NB4 (cell line): ENCODE measurements around the gene SRP68.
"Not testable (repeated sequence)": the region's sequence is repeated elsewhere in the genome, so short reads cannot be mapped to it uniquely, and the experiment has no call there.

Experiments
- DNase-seq: peaks from one replicate; pipeline ENCODE4 v3.0.0; 2010; ENCODE audit warnings: low read depth
- H3K4me3 ChIP-seq: one replicate; pipeline ENCODE4 v1.5.1; 2011; ENCODE audit warnings: mild to moderate bottlenecking, low read depth, low read length, moderate library complexity
- MYC ChIP-seq: IDR thresholded peaks from 2 replicates; pipeline ENCODE4 v1.6.1; 2011; ENCODE audit warnings: low read depth, low read length
- POLR2A ChIP-seq: IDR thresholded peaks from 2 replicates; pipeline ENCODE4 v1.6.1; 2011; ENCODE audit warnings: mild to moderate bottlenecking; ENCODE audit not compliant: insufficient read length; ENCODE audit errors: extremely low read depth
- TF ChIP-seq, protein P1 (sequence below): IDR thresholded peaks from one replicate; pipeline ENCODE4 v1.5.1; 2012; ENCODE audit warnings: low read depth, low read length
- TF ChIP-seq, protein P2 (sequence below): IDR thresholded peaks from 2 replicates; pipeline ENCODE4 v1.6.1; 2011; ENCODE audit warnings: low read depth, low read length

SRP68 gene

DNA sequence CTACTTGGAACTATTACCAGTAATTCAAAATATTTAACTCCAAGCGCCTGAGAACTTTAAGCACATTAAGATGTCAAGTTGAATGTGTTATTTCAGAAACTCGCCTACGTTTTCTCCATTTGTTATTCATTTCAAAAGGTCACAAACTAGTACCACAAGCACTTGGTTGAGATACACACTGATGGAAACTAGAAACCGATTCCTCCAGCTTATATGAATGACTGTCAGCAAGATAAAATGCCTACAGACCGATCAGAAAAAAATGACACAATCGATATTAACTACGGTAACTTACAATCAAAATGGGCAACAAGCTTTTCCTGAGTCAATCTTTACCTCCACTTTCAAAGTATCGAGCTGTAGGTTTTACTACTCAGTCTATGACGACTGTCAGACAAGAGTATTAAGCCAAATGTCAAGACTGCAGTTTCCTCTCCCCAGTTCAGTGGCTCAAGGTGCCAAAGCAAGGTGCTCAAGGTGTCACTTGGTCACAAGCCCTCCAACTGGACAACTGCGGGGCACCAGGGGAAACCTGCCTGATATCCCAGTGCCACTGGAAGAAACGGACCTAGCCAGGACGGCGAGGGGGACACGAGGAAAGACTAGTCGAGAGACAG is 678 bp downstream of the SRP68 start:
- H3K4me3 ChIP-seq = peak overlapping the region; percentile 82
- DNase-seq = no peak
- no peak for TF ChIP-seq POLR2A
- TF ChIP-seq, protein P1, sequence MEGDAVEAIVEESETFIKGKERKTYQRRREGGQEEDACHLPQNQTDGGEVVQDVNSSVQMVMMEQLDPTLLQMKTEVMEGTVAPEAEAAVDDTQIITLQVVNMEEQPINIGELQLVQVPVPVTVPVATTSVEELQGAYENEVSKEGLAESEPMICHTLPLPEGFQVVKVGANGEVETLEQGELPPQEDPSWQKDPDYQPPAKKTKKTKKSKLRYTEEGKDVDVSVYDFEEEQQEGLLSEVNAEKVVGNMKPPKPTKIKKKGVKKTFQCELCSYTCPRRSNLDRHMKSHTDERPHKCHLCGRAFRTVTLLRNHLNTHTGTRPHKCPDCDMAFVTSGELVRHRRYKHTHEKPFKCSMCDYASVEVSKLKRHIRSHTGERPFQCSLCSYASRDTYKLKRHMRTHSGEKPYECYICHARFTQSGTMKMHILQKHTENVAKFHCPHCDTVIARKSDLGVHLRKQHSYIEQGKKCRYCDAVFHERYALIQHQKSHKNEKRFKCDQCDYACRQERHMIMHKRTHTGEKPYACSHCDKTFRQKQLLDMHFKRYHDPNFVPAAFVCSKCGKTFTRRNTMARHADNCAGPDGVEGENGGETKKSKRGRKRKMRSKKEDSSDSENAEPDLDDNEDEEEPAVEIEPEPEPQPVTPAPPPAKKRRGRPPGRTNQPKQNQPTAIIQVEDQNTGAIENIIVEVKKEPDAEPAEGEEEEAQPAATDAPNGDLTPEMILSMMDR = no peak
- no peak for TF ChIP-seq MYC
- TF ChIP-seq, protein P2, sequence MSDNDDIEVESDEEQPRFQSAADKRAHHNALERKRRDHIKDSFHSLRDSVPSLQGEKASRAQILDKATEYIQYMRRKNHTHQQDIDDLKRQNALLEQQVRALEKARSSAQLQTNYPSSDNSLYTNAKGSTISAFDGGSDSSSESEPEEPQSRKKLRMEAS = no peak

DNA sequence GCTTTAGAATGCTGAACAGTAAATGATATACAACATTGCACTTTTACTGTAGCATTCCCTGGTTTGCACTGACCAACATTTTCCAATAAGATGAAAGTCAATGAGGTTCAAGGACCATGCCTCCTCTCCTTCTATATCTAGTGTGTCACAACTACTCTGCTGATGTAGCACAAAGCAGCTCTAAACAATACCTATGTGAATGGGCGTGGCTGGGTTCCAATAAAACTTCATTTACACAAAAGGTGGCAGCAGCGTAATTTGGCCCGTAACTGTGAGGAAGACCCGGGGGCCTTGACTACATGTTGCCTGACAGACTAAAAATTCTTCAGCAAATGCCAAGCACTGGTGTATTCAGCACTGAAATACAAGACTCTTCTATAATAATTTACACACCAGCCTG is 6.5 kb downstream of the SRP68 start:
- H3K4me3 ChIP-seq = no peak overlapping the region
- no peak for TF ChIP-seq POLR2A
- TF ChIP-seq, protein P2 = no peak
- TF ChIP-seq, protein P1 = no peak
- TF ChIP-seq MYC = no peak
- no peak for DNase-seq

DNA sequence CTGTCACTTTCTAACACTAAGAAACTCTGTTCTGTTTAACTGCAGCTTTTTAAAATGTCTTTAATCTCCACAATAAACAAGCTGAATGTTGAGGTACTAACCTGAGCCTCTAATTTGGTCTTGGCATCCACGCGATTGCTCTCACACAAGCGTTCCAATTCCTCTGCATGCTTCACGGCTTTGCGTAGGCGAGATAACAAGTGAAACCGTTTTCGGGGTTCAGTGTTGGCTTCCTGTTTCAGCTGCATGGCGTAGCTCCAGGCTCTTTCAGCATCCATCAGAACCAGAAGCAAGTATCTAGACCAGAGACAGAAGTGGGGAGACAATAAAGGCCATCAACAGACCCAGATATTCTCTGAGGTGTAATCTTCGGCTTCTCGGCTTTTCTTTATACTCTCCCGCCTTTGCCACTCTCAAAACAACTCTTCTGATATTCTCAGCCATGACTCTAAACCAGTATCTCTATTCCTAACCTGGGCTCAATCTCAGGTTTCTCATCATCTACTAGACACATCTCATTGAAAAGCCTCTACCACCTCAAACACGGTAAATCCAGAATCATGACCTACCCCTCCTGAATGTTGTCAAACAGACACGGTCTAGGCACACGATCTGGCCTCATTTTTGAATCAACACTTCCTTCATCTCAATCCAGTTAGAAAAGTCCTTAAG is 8.3 kb downstream of the SRP68 start:
- no peak overlapping the region for H3K4me3 ChIP-seq
- TF ChIP-seq, protein P2 = no peak
- TF ChIP-seq POLR2A = no peak
- TF ChIP-seq MYC = no peak
- TF ChIP-seq, protein P1 = no peak
- DNase-seq = no peak

DNA sequence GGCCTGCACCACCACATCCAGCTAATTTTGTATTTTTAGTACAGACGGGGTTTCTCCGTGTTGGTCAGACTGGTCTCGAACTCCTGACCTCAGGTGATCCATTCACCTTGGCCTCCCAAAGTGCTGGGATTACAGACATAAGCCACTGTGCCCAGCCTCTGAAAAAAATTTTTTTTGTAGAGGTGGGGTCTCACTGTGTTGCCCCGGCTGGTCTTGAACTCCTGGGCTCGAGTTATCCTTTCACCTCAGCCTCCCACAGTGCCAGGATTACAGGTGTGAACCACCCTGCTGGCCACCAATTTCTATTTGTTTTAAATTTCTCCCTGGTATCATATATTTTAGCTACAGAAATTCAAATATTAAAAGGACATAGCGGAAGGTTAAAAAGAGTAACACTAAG is 14.1 kb downstream of the SRP68 start:
- not testable (repeated sequence) for H3K4me3 ChIP-seq, DNase-seq

DNA sequence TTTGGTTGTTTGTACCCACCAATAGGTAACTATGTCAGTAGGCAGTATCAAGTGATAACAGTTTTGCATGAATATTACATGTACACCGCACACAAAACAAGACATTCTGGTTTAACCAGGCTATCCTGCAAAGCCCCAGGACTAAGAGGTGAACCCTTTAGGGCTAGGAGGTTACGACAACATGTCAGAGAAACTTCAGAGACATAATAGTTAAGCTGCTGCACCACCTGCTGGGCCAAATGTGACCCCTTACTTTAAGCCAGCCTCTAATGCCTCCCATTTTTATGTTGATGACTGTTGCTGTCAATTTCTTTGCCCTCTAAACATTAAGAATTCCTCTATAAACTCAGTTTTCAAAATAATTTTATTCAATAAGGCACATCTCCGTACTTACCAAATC is 15.4 kb downstream of the SRP68 start:
- DNase-seq = peak; percentile 18
- H3K4me3 ChIP-seq = no peak overlapping the region
- TF ChIP-seq POLR2A (no peak), MYC (no peak)
- TF ChIP-seq, protein P1 = no peak
- TF ChIP-seq, protein P2 = no peak

DNA sequence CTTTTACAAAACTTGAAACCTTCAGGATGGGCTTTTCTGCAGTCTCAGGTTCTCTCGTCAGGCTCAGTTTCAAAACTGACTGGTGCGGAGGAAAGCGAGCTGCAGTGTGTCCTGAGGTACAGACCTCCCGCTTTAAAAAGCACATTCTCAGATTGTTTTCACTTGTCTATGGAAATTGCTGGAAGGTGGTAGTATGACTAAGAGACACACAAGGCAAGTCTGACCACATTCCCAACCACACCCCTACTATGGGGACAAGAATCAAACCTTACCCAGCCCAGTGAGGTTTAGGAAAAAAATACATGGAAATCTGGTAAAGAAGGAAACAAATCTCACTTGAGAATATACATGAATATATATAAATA is 18.2 kb downstream of the SRP68 start:
- DNase-seq = no peak
- TF ChIP-seq, protein P2 = no peak
- TF ChIP-seq POLR2A = no peak
- TF ChIP-seq MYC = no peak
- TF ChIP-seq, protein P1 = no peak

More for the DNA sequence above, 18.2 kb downstream of the SRP68 start:
- H3K4me3 ChIP-seq = no peak overlapping the region
